ENCODE results near the gene SORCS1. TPM values are rescaled to one million over a fixed set of nuclear protein-coding genes. Genes with fewer than 3 reads are reported as not detected.
A peak's percentile ranks its signal among the peaks of the same experiment; 100 is the strongest.

SORCS1 gene
- polyA plus RNA-seq, 1 donor from 2014 or later = not detected

DNA sequence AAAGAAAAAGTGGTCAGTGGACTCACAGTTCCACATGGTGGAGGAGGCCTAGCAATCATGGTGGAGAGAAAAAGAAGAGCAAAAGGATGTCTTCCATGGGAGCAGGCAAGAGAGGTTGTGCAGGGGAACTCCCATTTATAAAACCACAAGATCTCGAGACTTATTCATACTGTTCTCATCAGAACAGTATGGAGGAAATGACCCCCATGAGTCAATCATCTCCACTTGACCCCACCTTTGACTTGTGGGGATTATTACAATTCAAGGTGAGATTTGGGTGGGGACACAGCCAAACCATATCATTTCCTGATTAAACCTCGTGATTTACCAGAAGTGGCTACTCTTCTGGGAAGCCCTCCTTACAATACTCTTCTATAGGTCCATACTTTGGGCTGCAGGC, 160.1 kb downstream of the SORCS1 start:
- Mint-ChIP-seq H3K9me3 (peaks cover 0 to 3% (median 0%) of the 10 kb centered on the region in 3 donors), H3K36me3 (no peaks in the 10 kb centered on the region), H3K4me3 (peak overlapping the region in 1 of 4 donors; percentile 60), H3K4me1 (peaks cover 0 to 2% (median 0%) of the 10 kb centered on the region in 3 donors), H3K27me3 (no peaks in the 10 kb centered on the region), H3K27ac (no peak overlapping the region)

DNA sequence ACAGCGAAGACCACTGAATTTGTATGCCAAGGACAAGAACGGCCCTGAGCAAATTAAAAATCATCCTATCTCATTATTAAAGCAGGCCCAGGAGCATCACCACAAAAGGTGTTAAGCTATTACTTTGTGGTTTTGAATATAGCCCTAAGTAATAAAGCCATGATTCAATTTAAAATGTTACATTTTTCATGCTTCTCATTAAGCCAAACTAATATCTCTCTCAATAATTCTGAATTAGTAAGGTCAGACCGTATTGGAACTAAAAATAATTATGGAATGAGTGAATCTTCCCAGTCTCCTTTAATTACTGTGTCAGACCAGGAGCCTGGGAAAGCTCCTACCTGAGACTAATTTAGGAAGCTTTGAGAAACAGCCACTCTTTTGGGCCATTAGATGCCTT, 162.4 kb downstream of the SORCS1 start:
- Mint-ChIP-seq H3K4me1 (peaks cover 0 to 2% (median 0%) of the 10 kb centered on the region in 3 donors), H3K36me3 (no peaks in the 10 kb centered on the region), H3K27me3 (no peaks in the 10 kb centered on the region), H3K27ac (no peak overlapping the region), H3K9me3 (no peaks in the 10 kb centered on the region), H3K4me3 (no peak overlapping the region)

GRCh38 chr10:106999118-106999707, 165.3 kb downstream of the SORCS1 start:
- Mint-ChIP-seq H3K9me3 (no peaks in the 10 kb centered on the region), H3K27me3 (no peaks in the 10 kb centered on the region), H3K27ac (no peak overlapping the region), H3K4me1 (peaks cover 0 to 1% (median 0%) of the 10 kb centered on the region in 3 donors), H3K36me3 (no peaks in the 10 kb centered on the region), H3K4me3 (no peak overlapping the region)

GRCh38 chr10:106997721-106998120, 166.8 kb downstream of the SORCS1 start:
- no peaks in the 10 kb centered on the region for H3K27me3 Mint-ChIP-seq
- H3K36me3 Mint-ChIP-seq = no peaks in the 10 kb centered on the region
- no peaks in the 10 kb centered on the region for H3K9me3 Mint-ChIP-seq
- H3K4me1 Mint-ChIP-seq = no peaks in the 10 kb centered on the region
- H3K27ac Mint-ChIP-seq = no peak overlapping the region
- H3K4me3 Mint-ChIP-seq = no peak overlapping the region

DNA sequence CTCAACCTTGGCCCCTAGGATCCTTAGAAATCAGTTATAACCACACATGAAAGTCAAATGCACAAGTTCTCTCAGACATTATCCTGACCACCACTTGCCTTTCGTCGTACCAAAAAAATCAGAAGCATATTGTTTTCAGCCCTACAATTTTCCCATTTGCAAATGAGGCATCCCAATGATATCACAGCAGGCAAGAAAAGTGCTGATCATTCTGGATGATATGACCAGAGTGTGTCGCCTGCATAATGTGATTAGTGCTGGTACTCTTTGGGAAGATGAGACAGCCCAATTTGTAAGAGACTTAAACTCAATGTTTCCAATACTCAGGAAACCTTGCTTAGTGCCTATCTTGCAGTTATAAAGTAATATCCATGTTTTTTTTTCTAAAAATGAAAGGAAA, 168.0 kb downstream of the SORCS1 start:
- Mint-ChIP-seq H3K27me3 (no peaks in the 10 kb centered on the region), H3K4me3 (no peak overlapping the region), H3K36me3 (no peaks in the 10 kb centered on the region), H3K9me3 (no peaks in the 10 kb centered on the region), H3K27ac (no peak overlapping the region), H3K4me1 (peaks cover 0 to 2% (median 0%) of the 10 kb centered on the region in 3 donors)

- H3K27ac Mint-ChIP-seq = no peak overlapping the region
- peaks cover 0 to 3% (median 0%) of the 10 kb centered on the region in 3 donors for H3K9me3 Mint-ChIP-seq
- H3K4me3 Mint-ChIP-seq = no peak overlapping the region
- no peaks in the 10 kb centered on the region for H3K36me3 Mint-ChIP-seq
- H3K4me1 Mint-ChIP-seq = peaks cover 0 to 2% (median 0%) of the 10 kb centered on the region in 3 donors
- no peaks in the 10 kb centered on the region for H3K27me3 Mint-ChIP-seq
These were observed 172.5 kb downstream of the SORCS1 start for GRCh38 chr10:106992055-106992454.

DNA sequence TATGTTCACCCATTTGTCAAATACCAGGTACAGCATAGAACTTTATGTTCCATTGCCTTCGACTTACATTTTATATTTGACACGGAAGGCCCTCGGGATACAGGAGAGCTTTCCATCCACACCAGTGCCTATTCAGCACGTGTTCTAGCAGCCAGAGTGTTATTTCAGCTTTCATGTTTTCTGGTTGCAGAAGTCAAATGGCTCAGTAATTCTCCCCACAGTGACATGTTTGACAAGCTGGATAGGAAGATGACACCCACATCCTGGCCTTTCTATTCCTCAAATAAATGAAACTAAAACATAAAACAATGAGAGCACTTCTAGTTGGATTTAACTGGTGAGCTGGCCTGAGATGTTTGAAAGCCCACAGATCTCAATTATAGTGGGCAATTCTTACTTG, 173.4 kb downstream of the SORCS1 start:
- Mint-ChIP-seq H3K4me1 (peaks cover 0 to 2% (median 0%) of the 10 kb centered on the region in 3 donors), H3K27ac (no peak overlapping the region), H3K4me3 (no peak overlapping the region)

GRCh38 chr10:106987362-106987761, 177.1 kb downstream of the SORCS1 start:
- Mint-ChIP-seq H3K36me3 (no peaks in the 10 kb centered on the region), H3K9me3 (peaks cover 0 to 3% (median 0%) of the 10 kb centered on the region in 3 donors), H3K4me1 (peaks cover 0 to 2% (median 0%) of the 10 kb centered on the region in 3 donors), H3K27me3 (peaks cover 3% of the 10 kb centered on the region), H3K4me3 (no peak overlapping the region), H3K27ac (no peak overlapping the region)

More for the DNA sequence above, 173.4 kb downstream of the SORCS1 start:
- H3K9me3 Mint-ChIP-seq = peaks cover 0 to 3% (median 0%) of the 10 kb centered on the region in 3 donors
- H3K36me3 Mint-ChIP-seq = no peaks in the 10 kb centered on the region
- H3K27me3 Mint-ChIP-seq = no peaks in the 10 kb centered on the region

GRCh38 chr10:106982268-106982667, 182.2 kb downstream of the SORCS1 start:
- Mint-ChIP-seq H3K36me3 (no peaks in the 10 kb centered on the region), H3K4me1 (no peaks in the 10 kb centered on the region), H3K27ac (no peak overlapping the region), H3K27me3 (peaks cover 4% of the 10 kb centered on the region), H3K4me3 (no peak overlapping the region), H3K9me3 (peaks cover 0 to 1% (median 0%) of the 10 kb centered on the region in 3 donors)

GRCh38 chr10:106981452-106982075, 182.9 kb downstream of the SORCS1 start:
- Mint-ChIP-seq H3K4me3 (no peak overlapping the region), H3K27ac (no peak overlapping the region), H3K36me3 (no peaks in the 10 kb centered on the region), H3K4me1 (no peaks in the 10 kb centered on the region), H3K27me3 (peaks cover 5% of the 10 kb centered on the region), H3K9me3 (peaks cover 0 to 2% (median 2%) of the 10 kb centered on the region in 3 donors)

GRCh38 chr10:106980495-106981451, 183.7 kb downstream of the SORCS1 start:
- no peak overlapping the region for H3K27ac Mint-ChIP-seq
- no peak overlapping the region for H3K4me3 Mint-ChIP-seq
- H3K27me3 Mint-ChIP-seq = peaks cover 6% of the 10 kb centered on the region
- H3K9me3 Mint-ChIP-seq = peaks cover 0 to 3% (median 3%) of the 10 kb centered on the region in 3 donors
- no peaks in the 10 kb centered on the region for H3K36me3 Mint-ChIP-seq
- H3K4me1 Mint-ChIP-seq = no peaks in the 10 kb centered on the region

DNA sequence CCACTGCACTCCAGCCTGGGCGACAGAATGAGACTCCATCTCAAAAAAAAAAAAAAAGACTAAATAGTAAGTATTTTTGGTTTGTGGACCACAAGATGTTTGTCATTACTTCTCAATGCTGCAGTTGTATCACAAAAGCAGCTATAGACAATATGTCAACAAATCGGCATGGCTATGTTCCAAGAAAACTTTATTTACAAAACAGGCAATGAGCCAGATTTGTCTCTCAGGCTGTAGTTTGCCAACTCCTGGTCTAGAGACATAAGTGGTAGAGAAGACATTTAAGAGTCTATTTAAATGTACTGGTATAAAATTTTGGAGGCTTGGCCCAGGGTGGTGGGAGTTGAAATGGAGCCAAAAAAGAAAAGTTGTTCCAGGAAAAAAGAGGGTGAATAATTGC, 185.8 kb downstream of the SORCS1 start:
- Mint-ChIP-seq H3K4me3 (no peak overlapping the region), H3K36me3 (no peaks in the 10 kb centered on the region)

GRCh38 chr10:106973716-106974115, 190.8 kb downstream of the SORCS1 start:
- Mint-ChIP-seq H3K27me3 (peaks cover 2% of the 10 kb centered on the region), H3K9me3 (peaks cover 0 to 3% (median 3%) of the 10 kb centered on the region in 3 donors), H3K4me1 (no peaks in the 10 kb centered on the region), H3K27ac (no peak overlapping the region), H3K36me3 (no peaks in the 10 kb centered on the region), H3K4me3 (no peak overlapping the region)

More for the DNA sequence above, 185.8 kb downstream of the SORCS1 start:
- Mint-ChIP-seq H3K27me3 (peaks cover 3% of the 10 kb centered on the region), H3K4me1 (no peaks in the 10 kb centered on the region), H3K27ac (no peak overlapping the region), H3K9me3 (peaks cover 0 to 3% (median 3%) of the 10 kb centered on the region in 3 donors)

DNA sequence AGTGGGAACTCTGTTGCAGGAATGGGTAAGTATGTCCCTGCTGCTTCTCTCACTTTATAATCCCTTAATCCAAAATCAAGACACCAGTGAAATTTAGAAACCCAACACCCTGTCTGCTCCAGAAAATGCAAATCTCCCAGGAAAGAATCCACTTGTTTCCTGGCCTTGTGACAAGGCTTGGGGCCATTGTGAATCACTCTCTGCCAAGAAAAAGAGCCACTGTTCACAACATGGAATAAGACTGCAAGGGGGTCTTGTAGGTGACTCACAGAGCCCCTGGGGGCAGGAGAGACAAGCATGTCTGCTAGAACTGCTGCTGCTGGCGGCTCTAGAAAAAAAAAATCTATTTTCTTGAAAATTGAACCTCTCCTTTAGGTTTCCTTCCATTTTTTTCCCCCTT, 191.2 kb downstream of the SORCS1 start:
- peaks cover 0 to 3% (median 3%) of the 10 kb centered on the region in 3 donors for H3K9me3 Mint-ChIP-seq
- H3K27me3 Mint-ChIP-seq = peaks cover 2% of the 10 kb centered on the region
- peaks cover 0 to 1% (median 0%) of the 10 kb centered on the region in 3 donors for H3K4me1 Mint-ChIP-seq

DNA sequence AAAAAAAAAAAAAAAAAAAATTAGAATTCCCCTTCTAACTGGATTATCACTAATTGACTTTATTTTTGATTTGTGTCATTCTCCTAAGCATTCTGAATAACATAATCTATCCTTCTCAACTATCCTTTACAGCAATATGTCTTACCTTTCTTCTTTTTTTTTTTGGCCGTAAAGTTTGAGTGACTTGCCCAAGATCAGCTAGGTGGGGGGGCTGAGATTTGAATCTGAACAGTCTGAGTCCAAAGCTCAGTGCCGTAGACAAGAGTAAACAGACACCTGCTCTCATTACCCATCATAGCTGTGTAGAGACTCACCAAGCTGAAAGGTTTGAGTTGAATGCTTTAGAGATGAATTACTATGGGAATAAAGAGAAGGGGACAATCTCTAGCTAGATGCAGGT, 192.1 kb downstream of the SORCS1 start:
- no peak overlapping the region for H3K4me3 Mint-ChIP-seq
- no peaks in the 10 kb centered on the region for H3K36me3 Mint-ChIP-seq
- no peak overlapping the region for H3K27ac Mint-ChIP-seq
- H3K4me1 Mint-ChIP-seq = peaks cover 0 to 2% (median 0%) of the 10 kb centered on the region in 3 donors
- peaks cover 0 to 3% (median 3%) of the 10 kb centered on the region in 3 donors for H3K9me3 Mint-ChIP-seq
- H3K27me3 Mint-ChIP-seq = peaks cover 2% of the 10 kb centered on the region

More for the DNA sequence above, 191.2 kb downstream of the SORCS1 start:
- Mint-ChIP-seq H3K36me3 (no peaks in the 10 kb centered on the region), H3K4me3 (no peak overlapping the region), H3K27ac (no peak overlapping the region)

Measured in IgD-negative memory B cell (primary cell).